Spleen (tissue), 7 donors: Measurements from ENCODE around the gene KLHL42.

Experiments
- POLR2A ChIP-seq, 3 donors: fragments of 450-650 bp; IDR thresholded peaks; one replicate each; pipeline ENCODE4 v1.5.1; 2017; ENCODE audit warnings: antibody characterized with exemption in 3 of 3, mild to moderate bottlenecking in 1 of 3
- POLR2AphosphoS5 ChIP-seq, 3 donors: sonication (generic); formaldehyde crosslinking; IDR thresholded peaks; one replicate each; pipeline ENCODE4 v1.5.1; 2017; ENCODE audit warnings: antibody characterized with exemption in 3 of 3
- TF ChIP-seq, protein P1 (sequence below), 11 experiments: fragments of 200-600 bp in 7 of 11; fragments of 450-650 bp in 4 of 11; sonication (generic) in 4 of 11; IDR thresholded peaks in 8 of 11; conservative IDR thresholded peaks in 3 of 11; 1 replicate in 7 of 11; 2 replicates in 4 of 11; pipeline versions ENCODE4 v1.4.0 to v1.8.0; 2016 to 2021; ENCODE audit warnings: antibody characterized with exemption in 11 of 11, inconsistent platforms in 4 of 11, mild to moderate bottlenecking in 1 of 11
- donor health status: DM: no; HTN: no; CAD: no; lungs with moderate emphysema.
- donor health status: DM: no; HTN: no; CAD: no.
- donor health status: DM: no; HTN: no; CAD: no.

- no peak for TF ChIP-seq POLR2AphosphoS5 (IDR thresholded peaks at IDR 0.05)
- TF ChIP-seq, protein P1, sequence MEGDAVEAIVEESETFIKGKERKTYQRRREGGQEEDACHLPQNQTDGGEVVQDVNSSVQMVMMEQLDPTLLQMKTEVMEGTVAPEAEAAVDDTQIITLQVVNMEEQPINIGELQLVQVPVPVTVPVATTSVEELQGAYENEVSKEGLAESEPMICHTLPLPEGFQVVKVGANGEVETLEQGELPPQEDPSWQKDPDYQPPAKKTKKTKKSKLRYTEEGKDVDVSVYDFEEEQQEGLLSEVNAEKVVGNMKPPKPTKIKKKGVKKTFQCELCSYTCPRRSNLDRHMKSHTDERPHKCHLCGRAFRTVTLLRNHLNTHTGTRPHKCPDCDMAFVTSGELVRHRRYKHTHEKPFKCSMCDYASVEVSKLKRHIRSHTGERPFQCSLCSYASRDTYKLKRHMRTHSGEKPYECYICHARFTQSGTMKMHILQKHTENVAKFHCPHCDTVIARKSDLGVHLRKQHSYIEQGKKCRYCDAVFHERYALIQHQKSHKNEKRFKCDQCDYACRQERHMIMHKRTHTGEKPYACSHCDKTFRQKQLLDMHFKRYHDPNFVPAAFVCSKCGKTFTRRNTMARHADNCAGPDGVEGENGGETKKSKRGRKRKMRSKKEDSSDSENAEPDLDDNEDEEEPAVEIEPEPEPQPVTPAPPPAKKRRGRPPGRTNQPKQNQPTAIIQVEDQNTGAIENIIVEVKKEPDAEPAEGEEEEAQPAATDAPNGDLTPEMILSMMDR (IDR thresholded peaks at IDR 0.05 in 8 of 11, conservative IDR thresholded peaks at IDR 0.05 in 3 of 11), result no peak
- no peak for TF ChIP-seq POLR2A (IDR thresholded peaks at IDR 0.05)
Observed at GRCh38 chr12:27779416-27779919, 565 bp upstream of the KLHL42 start.
